ENCODE data around the gene STK32C. TPM values are rescaled to one million over a fixed set of nuclear protein-coding genes. Genes with fewer than 3 reads are reported as not detected.

Gene STK32C
- total RNA-seq, 1 donor from 2014 or later, result 2.5 TPM

DNA sequence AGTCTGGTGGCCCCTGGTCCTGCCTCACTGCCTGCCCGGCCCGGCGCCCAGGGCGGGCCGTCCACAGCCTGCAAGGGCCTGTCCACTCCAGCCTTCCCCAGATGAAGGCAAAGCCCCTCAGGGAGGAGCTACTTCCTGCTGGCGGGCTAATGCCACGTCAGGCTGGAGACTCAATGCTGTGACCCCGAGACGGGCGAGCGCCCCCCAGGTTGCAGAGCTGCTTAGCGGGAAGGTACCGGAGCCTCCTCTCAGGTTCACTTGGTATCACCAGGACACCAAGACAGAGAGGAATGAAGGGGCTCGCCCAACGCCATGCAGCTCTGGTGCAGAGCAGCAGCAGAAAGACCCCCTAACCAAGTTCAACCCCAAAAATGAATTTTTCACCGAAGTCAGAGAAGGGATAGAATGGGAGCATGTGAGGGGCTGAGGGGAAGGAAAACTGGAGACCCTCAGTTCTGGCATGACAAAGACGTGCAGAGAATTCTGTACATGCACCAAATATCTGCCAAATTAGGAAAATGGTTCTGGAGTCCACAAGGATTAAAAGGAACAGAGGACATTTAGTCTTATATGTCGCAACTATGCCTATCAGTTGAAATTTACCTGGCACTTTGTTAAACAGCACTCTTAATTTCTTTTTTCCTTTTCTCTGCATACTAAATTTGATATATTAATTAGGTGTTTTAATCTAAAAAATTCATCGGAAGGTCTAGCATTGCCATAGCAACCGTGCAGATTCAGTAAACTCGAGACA lies 2.8 kb downstream of the STK32C start:
- H3K27me3 ChIP-seq, result peaks cover 61% of the 10 kb centered on the region
- H3K4me2 ChIP-seq, result no peak overlapping the region
- Mint-ChIP-seq H3K4me3 (no peak overlapping the region), H3K4me1 (peaks cover 18% of the 10 kb centered on the region), H3K36me3 (peaks cover 4% of the 10 kb centered on the region), H3K27me3 (ENCODE audit: insufficient read depth, low read depth) (peaks cover 24% of the 10 kb centered on the region), H3K9me3 (peaks cover 10% of the 10 kb centered on the region), H3K27ac (no peak overlapping the region)
- H3K79me2 ChIP-seq (ENCODE audit: low read depth), result no peaks in the 10 kb centered on the region
- H3K36me3 ChIP-seq, result no peaks in the 10 kb centered on the region
- DNase-seq (ENCODE audit: low spot score), result no peak
- no peak overlapping the region for H2AFZ ChIP-seq (replicated peaks)
- peaks cover 12% of the 10 kb centered on the region for H4K20me1 ChIP-seq (ENCODE audit: low read depth)
- H3K9me3 ChIP-seq (ENCODE audit: low read depth), result no peaks in the 10 kb centered on the region
- no peak for TF ChIP-seq EZH2phosphoT487 (IDR thresholded peaks at IDR 0.05)
- no peak overlapping the region for H3K27ac ChIP-seq
- no peak overlapping the region for H3K9ac ChIP-seq
- H3K4me1 ChIP-seq, result peaks cover 13% of the 10 kb centered on the region
- H3K4me3 ChIP-seq, result no peak overlapping the region
- no peaks in the 10 kb centered on the region for H3F3A ChIP-seq (ENCODE audit: low read depth)

DNA sequence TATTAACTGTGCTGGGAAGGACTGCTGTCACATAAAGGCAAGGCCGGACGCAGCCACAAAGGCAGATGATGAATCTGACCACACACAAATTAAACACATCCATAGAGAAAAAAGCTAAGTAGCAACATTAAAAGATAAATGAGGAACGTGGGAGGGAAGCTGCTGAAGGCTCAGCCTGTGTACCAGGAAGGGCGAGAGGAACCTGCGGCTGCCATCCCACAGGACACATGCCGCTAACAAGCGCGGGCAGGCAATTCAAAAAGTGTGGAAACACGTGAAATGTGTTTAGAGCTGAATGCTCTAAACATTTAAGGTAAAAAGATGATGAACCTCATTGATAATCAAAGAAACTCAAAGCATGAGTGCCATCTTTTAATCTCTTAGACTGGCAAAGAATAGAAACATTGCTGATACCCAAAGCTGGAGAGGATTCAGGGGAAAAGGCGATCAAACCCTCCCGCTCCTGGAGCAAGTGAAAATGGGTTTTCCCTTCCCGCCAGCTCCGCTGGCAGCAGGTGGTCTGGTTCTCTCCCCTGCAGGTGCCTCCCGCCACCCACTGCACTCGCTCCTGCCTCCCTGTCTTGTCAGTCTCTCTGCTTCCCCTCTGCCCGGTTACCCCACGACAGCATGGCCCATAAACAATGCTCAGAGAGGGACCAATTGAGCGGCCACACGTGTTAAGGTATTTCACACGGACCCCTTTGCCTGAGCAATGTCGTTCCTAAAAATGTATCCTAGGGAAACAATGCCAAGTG lies 4.2 kb downstream of the STK32C start:
- H3K36me3 ChIP-seq, result no peaks in the 10 kb centered on the region
- Mint-ChIP-seq H3K27me3 (ENCODE audit: insufficient read depth, low read depth) (peaks cover 15% of the 10 kb centered on the region), H3K4me1 (peaks cover 12% of the 10 kb centered on the region), H3K36me3 (peaks cover 4% of the 10 kb centered on the region), H3K27ac (no peak overlapping the region), H3K4me3 (peak overlapping the region; percentile 22), H3K9me3 (peaks cover 10% of the 10 kb centered on the region)
- no peak for DNase-seq (ENCODE audit: low spot score)
- no peaks in the 10 kb centered on the region for H3K79me2 ChIP-seq (ENCODE audit: low read depth)
- H3K27me3 ChIP-seq, result peaks cover 47% of the 10 kb centered on the region
- H3K4me2 ChIP-seq, result no peak overlapping the region
- H3K27ac ChIP-seq, result no peak overlapping the region
- no peak overlapping the region for H2AFZ ChIP-seq (replicated peaks)
- no peak overlapping the region for H3K4me3 ChIP-seq
- H3K9me3 ChIP-seq (ENCODE audit: low read depth), result no peaks in the 10 kb centered on the region
- H3K9ac ChIP-seq, result no peak overlapping the region
- no peaks in the 10 kb centered on the region for H3F3A ChIP-seq (ENCODE audit: low read depth)
- peaks cover 8% of the 10 kb centered on the region for H3K4me1 ChIP-seq
- peaks cover 4% of the 10 kb centered on the region for H4K20me1 ChIP-seq (ENCODE audit: low read depth)
- TF ChIP-seq, protein P1, sequence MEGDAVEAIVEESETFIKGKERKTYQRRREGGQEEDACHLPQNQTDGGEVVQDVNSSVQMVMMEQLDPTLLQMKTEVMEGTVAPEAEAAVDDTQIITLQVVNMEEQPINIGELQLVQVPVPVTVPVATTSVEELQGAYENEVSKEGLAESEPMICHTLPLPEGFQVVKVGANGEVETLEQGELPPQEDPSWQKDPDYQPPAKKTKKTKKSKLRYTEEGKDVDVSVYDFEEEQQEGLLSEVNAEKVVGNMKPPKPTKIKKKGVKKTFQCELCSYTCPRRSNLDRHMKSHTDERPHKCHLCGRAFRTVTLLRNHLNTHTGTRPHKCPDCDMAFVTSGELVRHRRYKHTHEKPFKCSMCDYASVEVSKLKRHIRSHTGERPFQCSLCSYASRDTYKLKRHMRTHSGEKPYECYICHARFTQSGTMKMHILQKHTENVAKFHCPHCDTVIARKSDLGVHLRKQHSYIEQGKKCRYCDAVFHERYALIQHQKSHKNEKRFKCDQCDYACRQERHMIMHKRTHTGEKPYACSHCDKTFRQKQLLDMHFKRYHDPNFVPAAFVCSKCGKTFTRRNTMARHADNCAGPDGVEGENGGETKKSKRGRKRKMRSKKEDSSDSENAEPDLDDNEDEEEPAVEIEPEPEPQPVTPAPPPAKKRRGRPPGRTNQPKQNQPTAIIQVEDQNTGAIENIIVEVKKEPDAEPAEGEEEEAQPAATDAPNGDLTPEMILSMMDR (IDR thresholded peaks at IDR 0.05), result no peak
- TF ChIP-seq EZH2 (IDR thresholded peaks at IDR 0.05) (no peak), EZH2phosphoT487 (IDR thresholded peaks at IDR 0.05) (no peak)

DNA sequence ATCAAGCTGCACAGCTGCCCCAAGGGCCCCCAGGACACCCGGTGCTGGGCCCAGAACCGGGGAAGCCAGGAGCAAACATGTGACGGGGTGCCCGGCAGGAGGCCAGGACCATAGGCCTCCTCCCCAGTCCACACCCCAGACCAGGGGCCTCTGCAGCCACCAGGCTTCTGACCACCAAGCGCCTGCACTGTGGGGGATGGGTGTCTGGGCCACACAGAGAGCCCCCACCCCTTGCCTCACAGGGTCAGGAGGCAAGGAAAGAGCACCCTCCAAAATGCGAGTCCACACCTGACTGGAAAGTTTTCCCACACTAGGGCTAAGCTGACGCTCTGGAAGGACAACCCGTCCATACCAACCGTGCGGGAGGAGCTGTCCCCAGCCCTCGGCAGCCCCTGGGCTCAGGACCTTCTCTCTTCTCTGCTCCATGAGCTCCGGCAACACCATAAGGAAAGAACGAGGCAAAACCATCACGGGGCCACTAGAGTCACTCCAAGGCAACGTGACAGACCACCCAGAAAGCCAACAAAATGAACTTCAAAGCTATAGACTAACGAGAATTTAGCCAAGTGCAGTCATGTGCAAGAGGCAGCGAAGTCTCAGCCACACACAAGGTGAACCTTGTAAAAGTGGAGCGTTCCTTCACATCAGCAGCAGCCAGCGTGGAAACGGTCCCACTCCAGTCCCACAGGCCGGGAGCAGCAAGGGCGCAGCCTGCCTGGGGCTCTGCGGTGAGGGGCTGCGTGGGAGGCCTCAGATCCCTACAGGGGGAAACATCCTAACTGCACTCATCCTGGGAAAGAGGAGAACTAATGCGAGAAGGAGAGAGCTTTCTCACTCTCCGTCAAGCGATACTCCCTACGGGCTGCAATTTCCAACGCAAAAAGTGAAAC lies 5.1 kb downstream of the STK32C start:
- TF ChIP-seq, protein P1 (IDR thresholded peaks at IDR 0.05), result no peak
- TF ChIP-seq EZH2phosphoT487 (IDR thresholded peaks at IDR 0.05), result no peak
- no peak for TF ChIP-seq EZH2 (IDR thresholded peaks at IDR 0.05)
- Histone ChIP-seq H3K4me2 (no peak overlapping the region), H3K27me3 (peaks cover 42% of the 10 kb centered on the region), H3F3A (ENCODE audit: low read depth) (no peaks in the 10 kb centered on the region), H3K79me2 (ENCODE audit: low read depth) (no peaks in the 10 kb centered on the region), H3K36me3 (no peaks in the 10 kb centered on the region), H3K9ac (no peak overlapping the region), H3K27ac (no peak overlapping the region), H3K4me3 (no peak overlapping the region), H2AFZ (replicated peaks) (no peak overlapping the region), H3K4me1 (peaks cover 12% of the 10 kb centered on the region), H4K20me1 (ENCODE audit: low read depth) (peaks cover 9% of the 10 kb centered on the region), H3K9me3 (ENCODE audit: low read depth) (no peaks in the 10 kb centered on the region)
- DNase-seq (ENCODE audit: low spot score), result no peak
- peaks cover 17% of the 10 kb centered on the region for H3K4me1 Mint-ChIP-seq
- peaks cover 15% of the 10 kb centered on the region for H3K27me3 Mint-ChIP-seq (ENCODE audit: insufficient read depth, low read depth)
- H3K9me3 Mint-ChIP-seq, result peaks cover 10% of the 10 kb centered on the region
- H3K27ac Mint-ChIP-seq, result no peak overlapping the region
- H3K4me3 Mint-ChIP-seq, result no peak overlapping the region
- peaks cover 4% of the 10 kb centered on the region for H3K36me3 Mint-ChIP-seq

All from neural progenitor cell (in vitro differentiated cells).